Trophoblast cell (in vitro differentiated cells and primary cell): ENCODE results near the gene RPS6KL1.
"Not testable (repeated sequence)": the region's sequence is repeated elsewhere in the genome, so short reads cannot be mapped to it uniquely, and the experiment has no call there.

Experiments used
- DNase-seq, 2 donors: peaks; one replicate each; pipeline ENCODE4 v3.0.0-alpha.2; 2016
- H2AFZ ChIP-seq: 2 replicates; pipeline ENCODE4 v1.6.1; 2013; ENCODE audit warnings: low read length, moderate library complexity, mild to moderate bottlenecking; ENCODE audit not compliant: insufficient read depth, poor library complexity
- H2AK5ac ChIP-seq: 2 replicates; pipeline ENCODE4 v1.6.1; 2013; ENCODE audit warnings: mild to moderate bottlenecking, low read length
- H2BK120ac ChIP-seq: 2 replicates; pipeline ENCODE4 v1.6.1; 2013; ENCODE audit warnings: low read length, mild to moderate bottlenecking, moderate library complexity; ENCODE audit not compliant: insufficient read depth, poor library complexity
- H2BK12ac ChIP-seq: 2 replicates; pipeline ENCODE4 v1.6.1; 2013; ENCODE audit warnings: mild to moderate bottlenecking, low read length, moderate library complexity
- H2BK5ac ChIP-seq: 2 replicates; pipeline ENCODE4 v1.6.1; 2013; ENCODE audit warnings: low read length, low read depth, moderate library complexity, mild to moderate bottlenecking; ENCODE audit not compliant: poor library complexity
- H3K14ac ChIP-seq: 2 replicates; pipeline ENCODE4 v1.6.1; 2013; ENCODE audit warnings: mild to moderate bottlenecking, low read length
- H3K18ac ChIP-seq: 2 replicates; pipeline ENCODE4 v1.6.1; 2013; ENCODE audit warnings: mild to moderate bottlenecking, low read length
- H3K23ac ChIP-seq: 2 replicates; pipeline ENCODE4 v1.6.1; 2013; ENCODE audit warnings: low read length
- H3K27ac ChIP-seq: 2 replicates; pipeline ENCODE4 v1.5.1; 2013; ENCODE audit warnings: low read depth, mild to moderate bottlenecking, inconsistent platforms, low read length, moderate library complexity
- H3K27me3 ChIP-seq: 2 replicates; pipeline ENCODE4 v1.6.1; 2013; ENCODE audit warnings: inconsistent platforms, mild to moderate bottlenecking, low read length, moderate library complexity; ENCODE audit not compliant: insufficient read depth
- H3K36me3 ChIP-seq, 2 experiments: 1 replicate in 1 of 2; 2 replicates in 1 of 2; pipeline ENCODE4 v1.6.1; 2013; ENCODE audit warnings: low read length in 2 of 2, mild to moderate bottlenecking in 2 of 2, moderate library complexity in 1 of 2; ENCODE audit not compliant: insufficient read depth in 2 of 2, control insufficient read depth in 1 of 2
- H3K4ac ChIP-seq: 2 replicates; pipeline ENCODE4 v1.6.1; 2013; ENCODE audit warnings: low read depth, mild to moderate bottlenecking, low read length, moderate library complexity
- H3K4me1 ChIP-seq, 2 experiments: 1 replicate in 1 of 2; 2 replicates in 1 of 2; pipeline ENCODE4 v1.6.1; 2013; ENCODE audit warnings: low read length in 2 of 2, mild to moderate bottlenecking in 2 of 2, moderate library complexity in 1 of 2; ENCODE audit not compliant: insufficient read depth in 2 of 2, control insufficient read depth in 1 of 2
- H3K4me2 ChIP-seq: 2 replicates; pipeline ENCODE4 v1.6.1; 2013; ENCODE audit warnings: inconsistent platforms, mild to moderate bottlenecking, low read length, moderate library complexity
- H3K4me3 ChIP-seq: 2 replicates; pipeline ENCODE4 v1.5.1; 2013; ENCODE audit warnings: mild to moderate bottlenecking, low read depth, low read length, inconsistent platforms
- H3K79me1 ChIP-seq: one replicate; pipeline ENCODE4 v1.6.1; 2013; ENCODE audit warnings: low read length
- H3K79me2 ChIP-seq: 2 replicates; pipeline ENCODE4 v1.6.1; 2013; ENCODE audit warnings: low read length, mild to moderate bottlenecking; ENCODE audit not compliant: control insufficient read depth, insufficient read depth, poor library complexity
- H3K9ac ChIP-seq: 2 replicates; pipeline ENCODE4 v1.6.1; 2013; ENCODE audit warnings: mild to moderate bottlenecking, low read length
- H3K9me3 ChIP-seq: 2 replicates; pipeline ENCODE4 v1.6.1; 2013; ENCODE audit warnings: low read depth, mild to moderate bottlenecking, control low read depth, inconsistent platforms, low read length; ENCODE audit not compliant: insufficient read depth
- H4K12ac ChIP-seq: 2 replicates; pipeline ENCODE4 v1.6.1; 2013; ENCODE audit warnings: low read depth, mild to moderate bottlenecking, low read length, moderate library complexity
- H4K8ac ChIP-seq: 2 replicates; pipeline ENCODE4 v1.6.1; 2013; ENCODE audit warnings: low read depth, mild to moderate bottlenecking, low read length, moderate library complexity
- H4K91ac ChIP-seq: one replicate; pipeline ENCODE4 v1.6.1; 2013; ENCODE audit warnings: low read depth, mild to moderate bottlenecking, low read length, moderate library complexity
- WGBS: extraction: QIAGEN DNeasy Blood & Tissue Kit; methylation state at CpG from one replicate; pipeline ENCODE4 v1.1.7; 2013; ENCODE audit warnings: missing lambda C conversion rate; ENCODE audit not compliant: insufficient read length, insufficient coverage; ENCODE audit errors: extremely low coverage; 5-methylcytosine and 5-hydroxymethylcytosine counted together

RPS6KL1 gene

DNA sequence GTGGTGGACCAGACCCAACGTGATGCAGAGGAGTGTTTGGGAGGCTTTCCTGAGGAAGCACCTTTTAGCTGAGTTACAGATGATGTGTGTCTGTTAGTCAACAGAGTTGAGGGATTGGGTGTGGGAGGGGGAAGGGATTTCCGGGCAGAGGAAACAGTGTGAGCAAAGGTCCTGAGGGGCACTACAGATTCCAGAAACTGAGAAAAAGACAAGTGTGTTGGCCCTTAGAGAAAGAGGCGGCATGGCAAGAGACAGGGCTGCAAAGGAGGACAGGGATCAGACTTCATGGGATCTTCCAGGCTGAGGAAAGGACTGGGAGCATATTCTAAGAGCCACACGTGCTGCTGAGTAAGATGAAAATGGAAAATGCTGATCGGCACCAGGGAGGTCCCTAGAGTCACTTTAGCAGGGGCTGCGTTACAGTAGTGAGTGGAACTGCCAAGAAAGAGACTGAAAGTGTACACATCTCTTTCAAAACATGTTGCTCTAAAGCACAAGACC, 9.4 kb upstream of the RPS6KL1 start:
- Histone ChIP-seq H3K4me1 (peaks cover 0 to 5% of the 10 kb centered on the region in 2 experiments), H3K9me3 (no peaks in the 10 kb centered on the region), H2AK5ac (no peak overlapping the region), H3K36me3 (no peaks in the 10 kb centered on the region), H4K8ac (no peak overlapping the region), H3K18ac (no peak overlapping the region), H2BK120ac (no peak overlapping the region), H3K79me2 (no peaks in the 10 kb centered on the region), H4K12ac (no peak overlapping the region), H3K27ac (no peak overlapping the region), H3K79me1 (no peaks in the 10 kb centered on the region), H3K4ac (no peak overlapping the region), H4K91ac (no peak overlapping the region), H2BK5ac (no peak overlapping the region), H2BK12ac (no peak overlapping the region), H3K4me3 (no peak overlapping the region), H3K14ac (no peak overlapping the region), H3K23ac (no peak overlapping the region), H2AFZ (no peak overlapping the region), H3K4me2 (no peak overlapping the region), H3K27me3 (no peaks in the 10 kb centered on the region), H3K9ac (no peak overlapping the region)
- no CpG with 5 or more reads among the region's 6 CpGs for WGBS
- no peak for DNase-seq

- H3K27me3 ChIP-seq, H3K4me3 ChIP-seq, H3K18ac ChIP-seq, H4K91ac ChIP-seq, H3K9me3 ChIP-seq, H3K23ac ChIP-seq, H3K9ac ChIP-seq, H3K79me2 ChIP-seq, H3K79me1 ChIP-seq, DNase-seq, H3K36me3 ChIP-seq, H2AFZ ChIP-seq, H2AK5ac ChIP-seq, H3K4me1 ChIP-seq, H2BK12ac ChIP-seq, H3K14ac ChIP-seq, H4K8ac ChIP-seq, H3K4ac ChIP-seq, H4K12ac ChIP-seq, H2BK5ac ChIP-seq, H2BK120ac ChIP-seq, H3K4me2 ChIP-seq, H3K27ac ChIP-seq: not testable (repeated sequence)
- WGBS: no CpG with 5 or more reads among the region's 9 CpGs
These were observed 8.7 kb upstream of the RPS6KL1 start for GRCh38 chr14:74931744-74932143.

DNA sequence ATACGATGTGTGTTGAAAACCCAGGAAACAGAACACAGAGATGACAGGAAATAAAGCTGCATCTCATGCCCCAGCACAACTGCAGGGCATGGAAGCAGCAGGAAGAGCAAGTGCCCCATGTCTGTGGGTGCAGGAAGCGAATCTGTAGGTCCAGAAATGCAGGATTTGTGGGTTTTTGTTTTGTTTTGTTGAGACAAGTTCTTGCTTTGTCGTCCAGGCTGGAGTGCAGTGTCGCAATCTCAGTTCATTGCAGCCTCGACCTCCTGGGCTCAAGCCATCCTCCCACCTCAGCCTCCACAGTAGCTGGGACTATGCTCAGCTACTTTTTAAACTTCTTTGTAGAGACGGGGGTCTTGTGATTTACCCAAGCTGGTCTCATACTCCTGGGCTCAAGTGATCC, 6.2 kb upstream of the RPS6KL1 start:
- H2BK5ac ChIP-seq: no peak overlapping the region
- H2BK12ac ChIP-seq: no peak overlapping the region

GRCh38 chr14:74927225-74927624, 4.2 kb upstream of the RPS6KL1 start:
- H2AK5ac ChIP-seq: no peak overlapping the region
- H3K4me3 ChIP-seq: no peak overlapping the region
- no peaks in the 10 kb centered on the region for H3K27me3 ChIP-seq
- H3K23ac ChIP-seq: no peak overlapping the region
- H2BK5ac ChIP-seq: no peak overlapping the region
- H4K12ac ChIP-seq: no peak overlapping the region
- no peak overlapping the region for H3K4me2 ChIP-seq
- WGBS: no CpG with 5 or more reads among the region's 6 CpGs
- no peak for DNase-seq
- no peaks in the 10 kb centered on the region for H3K9me3 ChIP-seq
- no peak overlapping the region for H4K91ac ChIP-seq
- H3K14ac ChIP-seq: no peak overlapping the region
- no peak overlapping the region for H3K9ac ChIP-seq
- no peak overlapping the region for H2AFZ ChIP-seq
- no peak overlapping the region for H3K18ac ChIP-seq
- H2BK120ac ChIP-seq: no peak overlapping the region
- H3K27ac ChIP-seq: no peak overlapping the region
- no peak overlapping the region for H3K4ac ChIP-seq
- H3K4me1 ChIP-seq: peaks cover 4% of the 10 kb centered on the region in 2 experiments
- no peaks in the 10 kb centered on the region for H3K79me2 ChIP-seq
- no peaks in the 10 kb centered on the region for H3K36me3 ChIP-seq
- no peaks in the 10 kb centered on the region for H3K79me1 ChIP-seq
- H4K8ac ChIP-seq: no peak overlapping the region
- H2BK12ac ChIP-seq: no peak overlapping the region

More for the DNA sequence above, 6.2 kb upstream of the RPS6KL1 start:
- no peak overlapping the region for H3K9ac ChIP-seq
- no peak overlapping the region for H2AK5ac ChIP-seq
- H4K91ac ChIP-seq: no peak overlapping the region
- no peak overlapping the region for H2BK120ac ChIP-seq
- no peak overlapping the region for H4K8ac ChIP-seq
- no peak overlapping the region for H3K18ac ChIP-seq
- H3K79me2 ChIP-seq: no peaks in the 10 kb centered on the region
- H3K4me1 ChIP-seq: no peaks in the 10 kb centered on the region
- no peak overlapping the region for H3K4me2 ChIP-seq
- H3K36me3 ChIP-seq: no peaks in the 10 kb centered on the region
- no peak overlapping the region for H3K27ac ChIP-seq
- H3K4ac ChIP-seq: no peak overlapping the region
- no peak overlapping the region for H3K14ac ChIP-seq
- H3K9me3 ChIP-seq: no peaks in the 10 kb centered on the region
- H3K4me3 ChIP-seq: no peak overlapping the region
- no peak overlapping the region for H2AFZ ChIP-seq
- no peak overlapping the region for H4K12ac ChIP-seq
- no peak overlapping the region for H3K23ac ChIP-seq
- WGBS: no CpG with 5 or more reads among the region's 6 CpGs
- H3K27me3 ChIP-seq: no peaks in the 10 kb centered on the region
- H3K79me1 ChIP-seq: no peaks in the 10 kb centered on the region
- DNase-seq: no peak
